GM13977 (cell line): ENCODE measurements around the gene PRSS53.

Experiments
- DNase-seq: peaks from one replicate; pipeline ENCODE4 v3.0.0; 2012; ENCODE audit warnings: low spot score
- in situ Hi-C: fragments of 300-500 bp; cut with MboI; formaldehyde crosslinking; loops from one replicate; pipeline ENCODE4 v1.12.0; 2022; ENCODE audit warnings: low sequenced_read_pairs, low pct_unique_long_range_greater_than_20kb, mixed read lengths, inconsistent platforms; ENCODE audit not compliant: unreplicated experiment
- TF ChIP-seq, protein P1 (sequence below): IDR thresholded peaks from 2 replicates; pipeline ENCODE4 v1.5.1; 2012; ENCODE audit warnings: mild to moderate bottlenecking, control low read depth; ENCODE audit not compliant: insufficient read depth; ENCODE audit errors: extremely low read depth, missing control alignments

PRSS53 gene

DNA sequence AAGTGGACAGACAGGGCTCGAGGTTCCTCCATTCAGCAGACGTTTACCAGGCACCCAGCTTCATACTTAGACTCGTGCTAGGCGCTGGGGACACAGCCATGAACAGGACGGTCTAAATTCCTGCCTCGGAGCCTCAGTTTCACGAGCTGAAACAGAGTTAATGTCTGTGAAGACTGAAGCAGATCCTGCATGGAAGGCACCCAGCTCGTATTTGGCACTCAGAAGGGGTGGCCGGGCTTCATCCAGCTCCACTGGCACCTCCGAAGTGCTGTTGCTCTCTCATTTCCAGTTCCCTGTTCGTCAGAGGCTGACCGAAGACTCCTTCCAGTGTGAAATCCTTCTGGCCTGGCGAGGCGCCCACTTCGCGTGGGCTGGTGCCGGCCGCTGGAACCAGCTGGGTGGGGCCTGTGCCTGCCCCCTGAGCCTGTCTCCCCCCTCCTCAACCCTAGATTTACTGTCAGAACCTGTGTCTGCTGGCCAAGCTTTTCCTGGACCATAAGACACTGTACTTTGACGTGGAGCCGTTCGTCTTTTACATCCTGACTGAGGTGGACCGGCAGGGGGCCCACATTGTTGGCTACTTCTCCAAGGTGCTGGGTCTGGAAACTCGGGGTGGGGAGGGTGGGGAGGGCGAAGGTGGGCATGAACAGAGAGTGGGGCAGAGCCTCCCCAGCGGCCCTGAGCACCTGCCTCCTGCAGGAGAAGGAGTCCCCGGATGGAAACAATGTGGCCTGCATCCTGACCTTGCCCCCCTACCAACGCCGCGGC lies 41.0 kb upstream of the PRSS53 start:
- TF ChIP-seq, protein P1, sequence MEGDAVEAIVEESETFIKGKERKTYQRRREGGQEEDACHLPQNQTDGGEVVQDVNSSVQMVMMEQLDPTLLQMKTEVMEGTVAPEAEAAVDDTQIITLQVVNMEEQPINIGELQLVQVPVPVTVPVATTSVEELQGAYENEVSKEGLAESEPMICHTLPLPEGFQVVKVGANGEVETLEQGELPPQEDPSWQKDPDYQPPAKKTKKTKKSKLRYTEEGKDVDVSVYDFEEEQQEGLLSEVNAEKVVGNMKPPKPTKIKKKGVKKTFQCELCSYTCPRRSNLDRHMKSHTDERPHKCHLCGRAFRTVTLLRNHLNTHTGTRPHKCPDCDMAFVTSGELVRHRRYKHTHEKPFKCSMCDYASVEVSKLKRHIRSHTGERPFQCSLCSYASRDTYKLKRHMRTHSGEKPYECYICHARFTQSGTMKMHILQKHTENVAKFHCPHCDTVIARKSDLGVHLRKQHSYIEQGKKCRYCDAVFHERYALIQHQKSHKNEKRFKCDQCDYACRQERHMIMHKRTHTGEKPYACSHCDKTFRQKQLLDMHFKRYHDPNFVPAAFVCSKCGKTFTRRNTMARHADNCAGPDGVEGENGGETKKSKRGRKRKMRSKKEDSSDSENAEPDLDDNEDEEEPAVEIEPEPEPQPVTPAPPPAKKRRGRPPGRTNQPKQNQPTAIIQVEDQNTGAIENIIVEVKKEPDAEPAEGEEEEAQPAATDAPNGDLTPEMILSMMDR, result no peak
- in situ Hi-C loops, result no loop called here

DNA sequence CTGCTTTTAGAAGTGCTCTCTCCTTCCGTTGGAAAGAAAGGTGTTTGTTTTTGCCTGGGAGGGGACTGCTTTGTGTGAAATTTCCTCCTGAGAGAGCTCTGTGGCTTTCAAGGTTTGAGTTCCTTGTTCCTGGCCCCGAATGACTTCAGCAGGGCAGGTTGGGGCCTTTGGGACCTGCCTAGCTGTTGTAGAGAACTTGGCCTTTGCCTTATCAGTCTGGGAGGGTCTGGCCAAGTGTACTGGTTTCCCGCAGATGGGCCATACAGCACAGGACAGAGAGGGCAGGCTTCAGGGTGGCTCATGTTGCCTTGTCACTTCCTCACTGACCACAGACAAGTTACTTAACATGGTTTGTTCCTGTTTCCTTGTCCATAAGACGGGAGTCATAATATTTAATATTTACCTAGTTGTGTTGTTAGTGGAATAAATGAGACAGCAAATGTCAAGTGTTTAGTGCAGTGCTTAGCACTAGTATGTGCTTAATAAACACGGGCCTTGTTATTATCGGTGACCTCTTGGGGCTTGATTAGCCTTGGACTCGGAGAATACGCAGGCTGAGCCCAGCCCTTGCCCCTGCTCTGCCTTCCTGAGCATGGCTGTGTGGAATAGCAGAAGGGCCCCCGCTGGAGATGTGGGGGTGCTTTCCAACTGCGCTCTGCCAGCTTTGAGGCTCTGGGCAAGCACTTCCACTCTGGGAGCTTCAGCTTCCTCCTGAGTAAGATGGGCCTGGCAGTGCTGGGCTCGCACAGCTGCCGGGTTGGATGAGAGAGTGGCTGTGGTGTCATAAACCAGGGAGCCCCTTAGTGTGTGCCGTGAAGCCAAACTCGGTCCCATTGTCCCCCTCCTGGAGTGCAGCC lies 40.2 kb upstream of the PRSS53 start:
- TF ChIP-seq, protein P1, result no peak
- in situ Hi-C loops, result no loop called here
- no peak for DNase-seq

More for the DNA sequence above, 41.0 kb upstream of the PRSS53 start:
- DNase-seq, result no peak

DNA sequence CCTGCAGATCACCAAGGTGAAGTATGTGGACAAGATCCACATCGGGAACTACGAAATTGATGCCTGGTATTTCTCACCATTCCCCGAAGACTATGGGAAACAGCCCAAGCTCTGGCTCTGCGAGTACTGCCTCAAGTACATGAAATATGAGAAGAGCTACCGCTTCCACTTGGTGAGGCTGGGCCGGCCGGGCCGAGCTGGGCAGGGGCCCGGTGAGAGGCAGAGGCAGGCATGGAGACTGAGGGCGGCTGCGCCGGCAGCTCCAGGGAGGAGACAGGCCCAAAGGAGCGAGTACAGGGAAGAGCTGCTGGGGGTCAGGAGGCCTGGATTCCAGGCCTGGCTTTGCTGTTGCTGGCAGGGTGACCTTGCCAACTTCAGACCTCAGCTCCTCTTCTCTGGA lies 38.4 kb upstream of the PRSS53 start:
- no peak for DNase-seq
- in situ Hi-C loops, result no loop called here
- TF ChIP-seq, protein P1, result no peak

DNA sequence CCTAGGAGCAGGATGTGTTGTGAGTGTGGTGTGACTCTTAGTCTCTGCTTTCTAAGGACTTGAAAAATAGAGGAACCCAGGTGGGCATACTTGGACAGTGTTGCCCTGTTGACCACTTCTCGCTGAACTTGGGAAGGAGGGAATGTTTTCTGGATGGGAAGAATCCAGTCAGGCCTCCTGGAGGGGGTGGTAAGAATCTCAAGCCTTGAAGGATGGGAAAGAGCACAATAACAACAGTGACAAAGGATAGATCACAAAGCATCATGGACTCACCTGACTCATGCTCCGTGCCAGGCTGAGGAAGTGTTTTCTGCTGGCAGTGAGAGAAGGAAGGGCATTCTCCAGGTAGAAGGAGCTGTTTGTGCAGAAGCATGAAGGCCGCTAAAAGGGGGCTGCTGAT lies 37.1 kb upstream of the PRSS53 start:
- in situ Hi-C loops, result no loop called here
- DNase-seq, result no peak
- TF ChIP-seq, protein P1, result no peak

DNA sequence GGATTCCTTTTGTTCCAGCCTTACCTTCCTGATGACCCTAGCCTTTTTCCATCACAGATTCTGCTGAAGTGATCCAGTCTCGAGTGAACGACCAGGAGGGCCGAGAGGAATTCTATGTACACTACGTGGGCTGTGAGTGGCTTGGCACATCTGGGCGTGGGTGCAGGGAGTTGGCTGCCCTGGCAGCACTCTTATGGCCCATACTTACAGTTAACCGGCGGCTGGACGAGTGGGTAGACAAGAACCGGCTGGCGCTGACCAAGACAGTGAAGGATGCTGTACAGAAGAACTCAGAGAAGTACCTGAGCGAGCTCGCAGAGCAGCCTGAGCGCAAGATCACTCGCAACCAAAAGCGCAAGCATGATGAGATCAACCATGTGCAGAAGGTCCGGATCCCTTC lies 31.4 kb upstream of the PRSS53 start:
- TF ChIP-seq, protein P1, result no peak
- in situ Hi-C loops, result no loop called here
- DNase-seq, result no peak

DNA sequence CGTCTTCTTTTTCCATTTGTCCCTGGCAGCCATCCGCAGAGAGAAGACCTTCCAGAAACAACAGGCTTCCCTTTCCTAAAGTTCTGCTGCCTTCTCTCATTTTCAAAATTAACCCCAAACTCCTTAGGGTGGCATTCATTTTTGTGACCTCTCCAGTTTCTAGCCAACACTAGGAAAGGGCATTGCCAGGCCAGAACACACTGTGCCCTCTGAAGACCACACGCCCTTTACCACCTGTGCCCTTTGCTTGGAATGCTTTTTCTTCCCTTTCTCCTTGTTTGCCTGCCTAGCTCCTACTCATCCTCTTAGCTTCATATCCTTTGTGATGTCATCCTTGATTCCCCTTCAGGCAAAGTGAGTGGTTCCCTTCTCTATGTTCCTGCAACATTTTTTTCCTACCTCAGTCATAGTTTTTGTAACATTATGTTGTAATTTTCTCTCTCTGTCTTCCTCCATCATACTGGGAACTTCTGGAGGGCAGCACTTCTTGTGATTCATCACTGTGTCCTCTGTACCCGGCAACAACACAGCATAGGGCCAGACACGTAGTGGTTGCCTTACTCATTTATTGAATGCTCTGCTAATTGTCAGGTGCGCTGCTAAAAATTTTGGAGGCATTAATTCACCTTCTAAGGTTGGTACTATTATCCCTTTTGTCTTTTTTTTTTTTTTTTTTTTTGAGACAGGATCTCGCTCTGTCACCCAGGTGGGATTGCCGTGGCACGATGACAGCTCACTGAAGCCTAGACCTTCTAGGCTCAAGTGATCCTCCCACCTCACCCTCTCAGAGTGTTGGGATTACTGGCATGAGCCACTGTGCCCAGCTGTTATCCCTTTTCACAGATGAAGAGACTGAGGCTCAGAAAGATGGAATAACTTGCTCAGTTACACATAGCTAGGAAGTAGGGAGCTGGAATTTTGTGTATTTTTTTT lies 29.7 kb upstream of the PRSS53 start:
- in situ Hi-C loops, result no loop called here
- TF ChIP-seq, protein P1, result no peak
- DNase-seq, result no peak
